NB4 (cell line): Measurements from ENCODE around the gene HPCA.

Source experiments
- DNase-seq: peaks from one replicate; pipeline ENCODE4 v3.0.0; 2010; ENCODE audit warnings: low read depth
- H3K4me3 ChIP-seq: one replicate; pipeline ENCODE4 v1.5.1; 2011; ENCODE audit warnings: mild to moderate bottlenecking, low read depth, low read length, moderate library complexity
- MYC ChIP-seq: IDR thresholded peaks from 2 replicates; pipeline ENCODE4 v1.6.1; 2011; ENCODE audit warnings: low read depth, low read length
- POLR2A ChIP-seq: IDR thresholded peaks from 2 replicates; pipeline ENCODE4 v1.6.1; 2011; ENCODE audit warnings: mild to moderate bottlenecking; ENCODE audit not compliant: insufficient read length; ENCODE audit errors: extremely low read depth
- TF ChIP-seq, protein P1 (sequence below): IDR thresholded peaks from one replicate; pipeline ENCODE4 v1.5.1; 2012; ENCODE audit warnings: low read depth, low read length
- TF ChIP-seq, protein P2 (sequence below): IDR thresholded peaks from 2 replicates; pipeline ENCODE4 v1.6.1; 2011; ENCODE audit warnings: low read depth, low read length

HPCA gene

DNA sequence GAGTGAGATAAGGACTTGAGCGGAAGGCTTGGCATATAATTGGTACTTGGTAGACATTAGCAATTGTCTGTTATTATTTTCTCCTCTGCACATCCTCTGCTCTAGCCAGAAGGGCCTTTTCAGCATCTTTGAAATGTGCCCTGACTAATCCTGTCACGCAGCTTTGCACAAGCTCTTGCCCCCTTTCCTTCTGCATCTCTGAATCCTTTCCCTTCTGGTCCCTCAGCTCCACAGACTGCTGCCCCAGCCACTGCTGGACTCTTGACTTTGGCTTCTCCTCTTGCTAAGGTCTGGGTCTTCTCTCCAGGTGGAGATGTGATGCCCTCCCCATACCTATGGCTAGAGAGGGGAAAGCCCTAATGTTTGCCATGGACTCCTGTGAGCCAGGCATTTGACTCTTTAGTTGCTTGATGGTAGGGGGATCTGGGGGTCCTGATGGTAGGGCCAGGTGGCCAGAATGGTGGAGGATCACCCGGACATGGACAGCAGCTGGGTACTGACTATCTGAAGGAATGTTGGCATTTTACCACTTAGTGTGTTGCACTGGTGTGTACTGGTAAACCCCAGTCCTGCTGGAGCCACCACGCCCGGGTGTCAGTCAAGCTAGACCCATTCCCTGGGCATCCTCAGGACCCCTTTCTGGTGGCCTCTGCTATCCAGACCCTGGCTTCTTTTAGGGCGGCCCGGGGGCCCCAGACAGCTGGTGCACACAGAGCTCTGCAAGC is 4.4 kb downstream of the HPCA start:
- TF ChIP-seq, protein P1, sequence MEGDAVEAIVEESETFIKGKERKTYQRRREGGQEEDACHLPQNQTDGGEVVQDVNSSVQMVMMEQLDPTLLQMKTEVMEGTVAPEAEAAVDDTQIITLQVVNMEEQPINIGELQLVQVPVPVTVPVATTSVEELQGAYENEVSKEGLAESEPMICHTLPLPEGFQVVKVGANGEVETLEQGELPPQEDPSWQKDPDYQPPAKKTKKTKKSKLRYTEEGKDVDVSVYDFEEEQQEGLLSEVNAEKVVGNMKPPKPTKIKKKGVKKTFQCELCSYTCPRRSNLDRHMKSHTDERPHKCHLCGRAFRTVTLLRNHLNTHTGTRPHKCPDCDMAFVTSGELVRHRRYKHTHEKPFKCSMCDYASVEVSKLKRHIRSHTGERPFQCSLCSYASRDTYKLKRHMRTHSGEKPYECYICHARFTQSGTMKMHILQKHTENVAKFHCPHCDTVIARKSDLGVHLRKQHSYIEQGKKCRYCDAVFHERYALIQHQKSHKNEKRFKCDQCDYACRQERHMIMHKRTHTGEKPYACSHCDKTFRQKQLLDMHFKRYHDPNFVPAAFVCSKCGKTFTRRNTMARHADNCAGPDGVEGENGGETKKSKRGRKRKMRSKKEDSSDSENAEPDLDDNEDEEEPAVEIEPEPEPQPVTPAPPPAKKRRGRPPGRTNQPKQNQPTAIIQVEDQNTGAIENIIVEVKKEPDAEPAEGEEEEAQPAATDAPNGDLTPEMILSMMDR: no peak
- no peak overlapping the region for H3K4me3 ChIP-seq
- DNase-seq: no peak

DNA sequence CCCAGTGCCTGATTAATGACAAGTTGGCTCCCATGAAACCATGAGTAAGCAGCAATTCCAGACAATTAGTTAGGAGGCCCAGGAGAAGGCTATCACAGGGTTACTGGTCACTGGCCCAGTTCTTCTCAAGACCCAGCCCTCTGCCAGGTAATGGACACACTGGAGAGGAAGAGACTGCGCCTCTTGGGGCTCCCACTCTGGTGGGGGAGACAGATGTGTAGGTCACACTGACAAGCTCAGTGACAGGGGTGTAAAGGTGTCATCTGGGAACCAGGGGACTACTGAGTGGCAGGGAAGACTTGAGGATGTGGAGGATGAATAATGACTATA is 4.9 kb downstream of the HPCA start:
- H3K4me3 ChIP-seq: no peak overlapping the region
- no peak for DNase-seq
- TF ChIP-seq POLR2A (no peak), MYC (no peak)
- TF ChIP-seq, protein P1: no peak
- TF ChIP-seq, protein P2, sequence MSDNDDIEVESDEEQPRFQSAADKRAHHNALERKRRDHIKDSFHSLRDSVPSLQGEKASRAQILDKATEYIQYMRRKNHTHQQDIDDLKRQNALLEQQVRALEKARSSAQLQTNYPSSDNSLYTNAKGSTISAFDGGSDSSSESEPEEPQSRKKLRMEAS: no peak

DNA sequence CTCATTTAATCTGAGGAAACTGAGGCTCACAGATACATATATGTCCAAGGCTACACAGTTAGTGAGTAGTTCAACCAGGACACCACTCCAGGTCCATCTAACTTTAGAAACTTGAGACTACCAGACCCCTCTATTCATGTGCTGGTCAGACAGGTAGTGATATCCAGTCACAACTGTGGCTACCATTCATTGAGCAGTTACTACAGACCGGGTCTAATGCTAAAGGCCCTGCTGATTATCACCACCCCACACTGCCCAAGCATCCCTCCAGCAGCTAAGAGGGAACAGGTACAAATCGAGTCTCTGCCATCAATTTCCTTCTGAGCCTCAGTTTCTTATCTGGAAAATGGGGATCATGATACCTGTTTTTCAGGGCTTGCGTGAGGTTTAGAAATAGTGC is 5.3 kb downstream of the HPCA start:
- no peak overlapping the region for H3K4me3 ChIP-seq
- TF ChIP-seq, protein P2: no peak
- TF ChIP-seq POLR2A: no peak
- TF ChIP-seq, protein P1: no peak
- no peak for TF ChIP-seq MYC
- DNase-seq: no peak

DNA sequence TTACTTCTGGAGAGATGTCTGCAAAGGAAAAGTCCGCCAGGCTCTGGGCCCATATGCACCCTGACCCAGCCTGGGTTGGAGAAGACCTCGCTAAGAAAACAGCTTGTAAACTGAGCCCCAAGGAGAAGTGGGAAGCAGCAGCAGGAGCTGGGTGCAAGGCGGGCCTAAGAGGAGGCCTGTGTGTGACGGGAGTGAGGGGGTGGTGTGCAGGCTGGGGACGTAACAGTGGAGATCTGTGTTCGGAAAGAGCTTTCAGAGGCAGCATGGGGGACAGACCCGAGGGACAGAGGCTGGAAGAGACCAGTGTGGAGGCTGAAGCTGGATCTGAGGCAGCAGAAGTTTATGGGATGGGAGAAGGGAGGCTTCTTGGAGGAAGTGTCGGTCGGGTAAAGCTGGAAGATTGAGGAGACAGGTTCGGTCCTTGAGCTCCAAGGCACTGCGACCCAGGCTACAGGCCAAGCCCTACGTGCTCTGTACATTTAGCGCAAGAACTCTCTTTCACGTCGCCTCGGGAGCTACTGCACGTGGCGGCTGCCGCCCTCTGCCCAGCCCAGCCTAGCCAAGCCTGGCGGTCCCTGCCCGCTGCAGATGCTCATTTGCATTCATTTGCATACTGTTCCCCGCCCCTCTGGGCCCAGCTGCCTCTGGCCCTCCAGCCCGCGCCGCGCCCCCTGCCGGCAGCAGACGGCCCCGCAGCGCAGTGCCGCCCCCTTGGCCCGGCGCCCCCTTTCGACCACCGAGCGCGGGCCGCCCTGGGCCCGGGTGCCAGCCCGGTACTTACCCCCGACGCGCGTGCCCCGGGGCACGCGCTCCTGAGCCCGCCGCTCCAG is 6.3 kb downstream of the HPCA start:
- DNase-seq: no peak
- TF ChIP-seq MYC (no peak), POLR2A (no peak)
- TF ChIP-seq, protein P1: no peak
- TF ChIP-seq, protein P2: no peak
- no peak overlapping the region for H3K4me3 ChIP-seq

DNA sequence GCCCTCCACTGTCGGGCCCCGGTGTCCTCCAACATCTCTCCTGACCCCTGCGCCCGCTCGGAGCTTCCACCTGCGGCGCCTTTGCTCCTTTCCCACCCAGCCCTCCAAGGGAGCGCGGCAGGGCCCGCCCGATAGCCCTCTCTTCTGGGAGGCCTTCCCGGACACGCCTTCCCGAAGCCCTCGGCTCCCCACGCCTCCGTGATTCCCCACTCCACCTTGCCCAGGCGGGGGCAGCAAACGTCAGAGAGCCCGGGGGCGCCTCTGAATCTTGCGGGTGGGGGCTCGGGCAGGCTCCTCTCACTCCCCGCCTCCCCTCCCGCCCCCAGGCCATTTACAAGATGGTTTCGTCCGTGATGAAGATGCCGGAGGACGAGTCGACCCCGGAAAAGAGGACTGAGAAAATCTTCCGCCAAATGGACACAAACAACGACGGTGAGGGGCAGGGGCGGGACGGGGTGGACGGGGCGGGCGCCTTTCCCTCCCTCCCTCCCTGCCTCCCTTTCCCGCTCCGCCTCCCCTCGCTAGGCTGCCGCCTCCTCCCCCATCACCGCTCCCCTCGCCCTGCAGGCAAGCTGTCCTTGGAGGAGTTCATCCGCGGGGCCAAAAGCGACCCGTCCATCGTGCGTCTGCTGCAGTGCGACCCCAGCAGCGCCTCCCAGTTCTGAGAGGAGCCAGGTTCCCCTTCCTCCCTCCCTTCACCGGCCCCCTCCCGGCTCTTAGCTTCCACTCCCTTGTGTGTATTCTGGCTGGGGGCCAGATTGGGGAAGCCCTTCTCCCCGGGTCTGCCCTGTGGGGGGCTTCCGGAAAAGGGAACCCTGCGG is 7.1 kb downstream of the HPCA start:
- no peak for DNase-seq
- H3K4me3 ChIP-seq: no peak overlapping the region
- TF ChIP-seq MYC (no peak), POLR2A (no peak)
- TF ChIP-seq, protein P2: no peak

DNA sequence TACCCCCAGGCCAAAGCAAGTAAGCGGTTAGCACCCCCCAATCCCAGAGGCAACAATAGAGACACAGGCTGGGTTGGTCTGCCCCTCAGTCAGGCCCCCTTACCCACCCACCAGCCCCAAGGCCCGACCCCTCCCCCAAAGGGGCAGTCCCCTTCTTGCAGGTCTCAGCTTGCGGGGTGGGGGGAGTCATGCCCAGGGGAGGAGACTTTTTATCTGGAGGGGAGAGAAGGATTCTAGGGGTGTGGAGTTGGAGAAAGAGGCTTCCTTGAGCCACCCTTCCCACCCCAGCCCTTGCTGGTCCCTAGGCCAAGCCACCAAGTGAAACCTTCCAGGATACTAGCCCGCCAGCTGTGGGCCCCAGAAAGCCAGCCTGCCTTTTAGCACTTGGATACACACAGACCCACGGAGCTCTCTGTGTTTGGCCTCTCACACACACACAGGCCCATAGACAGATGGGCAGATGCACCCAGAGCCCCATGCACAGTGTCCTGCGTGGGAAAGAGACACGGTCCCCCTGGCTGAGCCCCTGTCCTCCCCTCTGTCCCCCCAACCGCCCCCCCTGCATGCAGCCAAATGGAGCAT is 7.8 kb downstream of the HPCA start:
- H3K4me3 ChIP-seq: no peak overlapping the region
- TF ChIP-seq MYC (no peak), POLR2A (no peak)
- TF ChIP-seq, protein P1: no peak
- TF ChIP-seq, protein P2: no peak
- DNase-seq: no peak
